ENCODE results near the gene SNX15.

The SNX15 gene

DNA sequence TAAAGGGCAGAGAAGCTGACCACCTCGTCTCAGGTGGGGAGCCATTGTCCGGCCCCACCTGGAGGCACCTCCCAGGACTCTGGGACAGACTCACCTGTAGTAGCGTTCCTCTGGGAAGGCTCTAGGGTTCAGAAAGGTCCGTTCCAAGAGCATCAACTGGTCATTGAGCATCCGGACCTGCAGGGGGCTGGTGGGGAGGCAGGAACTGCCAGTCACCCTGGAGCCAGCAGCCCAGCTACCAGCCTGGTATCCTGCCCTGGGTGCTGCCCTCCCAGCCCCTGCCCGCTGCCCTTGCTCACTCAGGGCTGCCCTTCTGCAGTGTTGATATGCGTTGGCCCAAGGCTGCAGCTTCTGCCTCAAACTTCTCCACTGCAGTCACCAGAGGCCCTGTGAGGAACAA lies 18.5 kb downstream of the SNX15 start:
- no peak for DNase-seq (ENCODE audit: low read depth)
- TF ChIP-seq, protein P1, sequence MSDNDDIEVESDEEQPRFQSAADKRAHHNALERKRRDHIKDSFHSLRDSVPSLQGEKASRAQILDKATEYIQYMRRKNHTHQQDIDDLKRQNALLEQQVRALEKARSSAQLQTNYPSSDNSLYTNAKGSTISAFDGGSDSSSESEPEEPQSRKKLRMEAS (IDR thresholded peaks at IDR 0.05; ENCODE audit: low read depth, low read length): no peak
- TF ChIP-seq, protein P2, sequence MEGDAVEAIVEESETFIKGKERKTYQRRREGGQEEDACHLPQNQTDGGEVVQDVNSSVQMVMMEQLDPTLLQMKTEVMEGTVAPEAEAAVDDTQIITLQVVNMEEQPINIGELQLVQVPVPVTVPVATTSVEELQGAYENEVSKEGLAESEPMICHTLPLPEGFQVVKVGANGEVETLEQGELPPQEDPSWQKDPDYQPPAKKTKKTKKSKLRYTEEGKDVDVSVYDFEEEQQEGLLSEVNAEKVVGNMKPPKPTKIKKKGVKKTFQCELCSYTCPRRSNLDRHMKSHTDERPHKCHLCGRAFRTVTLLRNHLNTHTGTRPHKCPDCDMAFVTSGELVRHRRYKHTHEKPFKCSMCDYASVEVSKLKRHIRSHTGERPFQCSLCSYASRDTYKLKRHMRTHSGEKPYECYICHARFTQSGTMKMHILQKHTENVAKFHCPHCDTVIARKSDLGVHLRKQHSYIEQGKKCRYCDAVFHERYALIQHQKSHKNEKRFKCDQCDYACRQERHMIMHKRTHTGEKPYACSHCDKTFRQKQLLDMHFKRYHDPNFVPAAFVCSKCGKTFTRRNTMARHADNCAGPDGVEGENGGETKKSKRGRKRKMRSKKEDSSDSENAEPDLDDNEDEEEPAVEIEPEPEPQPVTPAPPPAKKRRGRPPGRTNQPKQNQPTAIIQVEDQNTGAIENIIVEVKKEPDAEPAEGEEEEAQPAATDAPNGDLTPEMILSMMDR (IDR thresholded peaks at IDR 0.05; ENCODE audit: low read depth, low read length): no peak
- TF ChIP-seq MYC (IDR thresholded peaks at IDR 0.05; ENCODE audit: low read depth, low read length) (no peak), POLR2A (IDR thresholded peaks at IDR 0.05; ENCODE audit: extremely low read depth, insufficient read length) (no peak)
- no peak overlapping the region for H3K4me3 ChIP-seq (ENCODE audit: low read depth, low read length)

DNA sequence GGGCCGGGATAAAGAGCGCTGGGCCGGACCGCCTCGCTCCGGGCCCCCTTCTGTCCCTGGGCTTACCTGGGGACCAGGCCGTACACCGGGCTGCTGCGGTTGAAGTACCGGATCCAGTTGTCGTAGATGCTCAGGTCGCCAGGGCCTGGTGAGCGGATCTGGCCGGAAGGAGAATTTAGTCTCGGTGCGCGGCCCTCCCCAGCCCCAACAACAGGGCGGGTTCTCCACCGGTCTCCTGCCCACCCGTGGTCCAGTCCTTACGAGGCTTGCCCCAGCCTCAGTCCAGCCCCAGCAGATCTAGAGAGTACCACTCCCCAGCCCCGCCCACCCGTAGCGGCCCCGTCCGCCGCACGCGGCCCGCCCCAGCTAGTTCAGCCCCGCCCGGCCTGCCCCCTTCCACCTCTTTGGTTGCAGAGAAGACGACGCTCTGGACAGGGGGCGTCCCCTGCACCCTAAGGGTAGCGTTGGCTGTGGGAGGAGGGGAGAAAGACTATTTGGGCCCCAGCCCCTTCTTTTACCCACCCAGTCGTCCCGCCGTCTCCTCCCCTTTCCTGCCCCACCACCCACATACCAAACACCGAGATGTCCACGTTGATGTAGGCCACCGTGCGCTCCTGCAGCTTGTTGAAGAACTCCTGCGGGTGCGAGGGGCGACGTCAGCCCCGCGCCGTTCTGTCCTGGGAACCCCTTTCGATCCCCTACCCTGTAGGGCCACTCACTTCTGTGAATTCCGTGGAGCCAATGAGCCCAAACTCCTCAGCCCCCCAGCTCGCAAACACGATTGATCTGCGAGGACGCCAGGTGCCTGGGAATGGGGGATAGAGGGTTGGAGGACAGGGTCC lies 20.6 kb downstream of the SNX15 start:
- DNase-seq (ENCODE audit: low read depth): no peak
- TF ChIP-seq POLR2A (IDR thresholded peaks at IDR 0.05; ENCODE audit: extremely low read depth, insufficient read length): no peak
- TF ChIP-seq, protein P1 (IDR thresholded peaks at IDR 0.05; ENCODE audit: low read depth, low read length): no peak
- TF ChIP-seq, protein P2 (IDR thresholded peaks at IDR 0.05; ENCODE audit: low read depth, low read length): no peak
- TF ChIP-seq MYC (IDR thresholded peaks at IDR 0.05; ENCODE audit: low read depth, low read length): no peak
- H3K4me3 ChIP-seq (ENCODE audit: low read depth, low read length): no peak overlapping the region

DNA sequence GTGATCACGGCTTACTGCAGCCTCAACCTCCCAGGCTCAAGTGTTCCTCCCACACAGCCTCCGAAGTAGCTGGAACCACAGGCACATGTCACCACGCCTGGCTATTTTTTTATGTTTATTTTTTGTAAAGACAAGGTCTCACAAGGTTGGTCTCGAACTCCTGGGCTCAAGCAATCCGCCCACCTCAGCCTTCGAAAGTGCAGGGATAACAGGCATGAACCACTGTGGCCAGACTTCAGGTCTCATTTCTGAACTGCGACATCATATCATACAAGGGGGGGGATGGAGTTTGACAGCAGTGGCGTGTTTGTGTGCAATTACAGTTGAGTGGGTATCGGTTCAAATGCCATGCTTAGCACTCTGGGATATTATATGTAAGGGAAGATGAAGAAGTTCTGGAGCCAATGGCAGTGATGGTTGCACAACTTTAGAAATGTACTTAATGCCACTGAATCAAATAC lies 24.2 kb downstream of the SNX15 start:
- no peak for TF ChIP-seq MYC (IDR thresholded peaks at IDR 0.05; ENCODE audit: low read depth, low read length)
- no peak for TF ChIP-seq POLR2A (IDR thresholded peaks at IDR 0.05; ENCODE audit: extremely low read depth, insufficient read length)
- TF ChIP-seq, protein P2 (IDR thresholded peaks at IDR 0.05; ENCODE audit: low read depth, low read length): no peak
- TF ChIP-seq, protein P1 (IDR thresholded peaks at IDR 0.05; ENCODE audit: low read depth, low read length): no peak
- H3K4me3 ChIP-seq (ENCODE audit: low read depth, low read length): no peak overlapping the region
- DNase-seq (ENCODE audit: low read depth): peak; percentile 37

DNA sequence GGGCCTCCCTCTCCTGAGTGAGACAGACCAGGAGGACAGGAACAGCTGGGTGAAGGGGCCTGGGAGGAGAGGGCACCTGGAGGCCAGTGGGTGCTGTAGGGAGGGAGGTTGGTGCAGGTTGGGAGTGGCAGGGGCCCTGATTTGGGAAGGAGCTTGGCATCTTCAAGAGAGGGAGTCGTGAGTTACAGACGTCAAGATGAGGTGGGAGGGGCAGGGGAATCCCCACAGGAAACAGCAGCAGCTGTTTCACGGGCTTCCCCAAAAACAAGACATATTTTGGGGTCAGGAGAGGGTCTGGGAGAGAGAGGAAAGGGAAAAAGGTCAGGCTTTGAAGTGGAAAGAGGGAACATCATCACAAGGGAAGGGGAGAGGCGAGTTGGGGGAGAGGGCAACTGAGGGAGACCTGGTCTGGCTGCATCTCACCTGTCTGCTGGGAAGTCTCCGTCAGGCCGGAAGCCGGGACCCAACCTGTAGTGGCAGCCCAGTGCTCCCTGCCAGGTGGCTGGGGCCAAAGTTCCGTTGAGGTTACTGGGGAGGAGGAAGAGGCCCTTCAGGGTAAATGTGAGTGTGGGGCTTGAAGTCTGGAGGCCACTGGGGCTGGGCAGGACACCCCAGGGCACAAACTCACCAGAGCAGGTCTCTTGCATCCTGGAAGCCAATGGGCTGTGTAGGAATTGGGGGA lies 26.7 kb downstream of the SNX15 start:
- DNase-seq (ENCODE audit: low read depth): no peak
- no peak overlapping the region for H3K4me3 ChIP-seq (ENCODE audit: low read depth, low read length)
- TF ChIP-seq, protein P2 (IDR thresholded peaks at IDR 0.05; ENCODE audit: low read depth, low read length): no peak
- TF ChIP-seq POLR2A (IDR thresholded peaks at IDR 0.05; ENCODE audit: extremely low read depth, insufficient read length): no peak
- TF ChIP-seq MYC (IDR thresholded peaks at IDR 0.05; ENCODE audit: low read depth, low read length): no peak
- TF ChIP-seq, protein P1 (IDR thresholded peaks at IDR 0.05; ENCODE audit: low read depth, low read length): no peak

DNA sequence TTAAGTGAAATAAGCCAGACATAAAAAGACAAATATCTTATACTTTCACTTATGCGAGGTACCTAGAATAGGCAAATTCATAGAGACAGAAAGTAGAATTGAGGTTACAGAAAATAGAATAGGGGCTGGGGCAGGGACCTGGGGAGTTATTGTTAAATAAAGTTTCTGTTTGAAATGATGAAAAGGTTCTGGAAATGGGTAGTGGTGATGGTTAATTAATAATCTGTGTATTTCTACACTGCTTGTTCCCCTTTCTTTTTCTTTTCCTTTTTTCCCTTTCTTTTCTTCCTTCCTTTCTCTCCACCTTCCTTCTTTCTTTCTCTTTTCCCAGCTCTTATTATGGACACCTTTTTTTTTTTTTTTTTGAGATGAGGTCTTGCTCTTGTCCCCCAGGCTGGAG lies 28.3 kb downstream of the SNX15 start:
- DNase-seq (ENCODE audit: low read depth): no peak
- no peak overlapping the region for H3K4me3 ChIP-seq (ENCODE audit: low read depth, low read length)
- TF ChIP-seq POLR2A (IDR thresholded peaks at IDR 0.05; ENCODE audit: extremely low read depth, insufficient read length) (no peak), MYC (IDR thresholded peaks at IDR 0.05; ENCODE audit: low read depth, low read length) (no peak)
- TF ChIP-seq, protein P2 (IDR thresholded peaks at IDR 0.05; ENCODE audit: low read depth, low read length): no peak
- TF ChIP-seq, protein P1 (IDR thresholded peaks at IDR 0.05; ENCODE audit: low read depth, low read length): no peak
